ENCODE data around the gene LCN2. TPM values are rescaled to one million over a fixed set of nuclear protein-coding genes. Genes with fewer than 3 reads are reported as not detected.
A peak's percentile ranks its signal among the peaks of the same experiment; 100 is the strongest.

LCN2 gene
- polyA plus RNA-seq, 1 experiment = not detected

- Histone ChIP-seq H3K36me3 (ENCODE audit: control insufficient read depth, insufficient read depth, low read length) (peaks cover 12% of the 10 kb centered on the region; the same call in 1 of the 2 replicates), H3K27me3 (ENCODE audit: control insufficient read depth, insufficient read depth, low read length) (no peaks in the 10 kb centered on the region), H3K4me3 (ENCODE audit: low read depth, low read length) (no peak overlapping the region)
- POLR2A ChIA-PET = no interaction called here
- TF ChIP-seq CTCF (IDR thresholded peaks at IDR 0.05; ENCODE audit: insufficient read depth, low read depth, low read length) = no peak
- CTCF ChIA-PET = interaction anchor here (1.2 to 3.1 kb wide), 8 partner anchors 9 to 248 kb away, joined by 3 to 20 read pairs (median 4); no protein-coding TSS in a partner anchor
- no peak for DNase-seq (ENCODE audit: low read depth)
Measured at GRCh38 chr9:128190013-128190412, 40.8 kb downstream of the LCN2 start.

- H3K4me3 ChIP-seq (ENCODE audit: low read depth, low read length) = peak overlapping the region; percentile 84
- no peaks in the 10 kb centered on the region for H3K27me3 ChIP-seq (ENCODE audit: control insufficient read depth, insufficient read depth, low read length)
- no peak for DNase-seq (ENCODE audit: low read depth)
- peaks cover 5% of the 10 kb centered on the region; the same call in 1 of the 2 replicates for H3K36me3 ChIP-seq (ENCODE audit: control insufficient read depth, insufficient read depth, low read length)
- CTCF ChIA-PET = interaction anchor here (0.7 to 3.1 kb wide), 11 partner anchors 9 to 248 kb away, joined by 3 to 20 read pairs (median 4); no protein-coding TSS in a partner anchor
- no peak for TF ChIP-seq CTCF (IDR thresholded peaks at IDR 0.05; ENCODE audit: insufficient read depth, low read depth, low read length)
- POLR2A ChIA-PET = interaction anchor here (1.0 kb wide), 1 partner anchor 171 kb away, joined by 4 read pairs; no protein-coding TSS in a partner anchor
Measured at GRCh38 chr9:128190516-128191405, 41.5 kb downstream of the LCN2 start.

GRCh38 chr9:128191406-128192046 is 42.3 kb downstream of the LCN2 start, which contains the start of gene CIZ1:
Gene CIZ1 (minus strand): TSS chr9:128191572. CDS start chr9:128190857, 715 bp downstream.
- CTCF ChIA-PET = interaction anchor here (0.7 to 3.1 kb wide), 10 partner anchors 8 to 150 kb away, joined by 3 to 20 read pairs (median 4); no protein-coding TSS in a partner anchor
- Histone ChIP-seq H3K36me3 (ENCODE audit: control insufficient read depth, insufficient read depth, low read length) (peaks cover 2% of the 10 kb centered on the region; the same call in 1 of the 2 replicates), H3K27me3 (ENCODE audit: control insufficient read depth, insufficient read depth, low read length) (no peaks in the 10 kb centered on the region), H3K4me3 (ENCODE audit: low read depth, low read length) (peak within 1 kb of the TSS; percentile 84)
- peak; percentile 33 for TF ChIP-seq CTCF (IDR thresholded peaks at IDR 0.05; ENCODE audit: insufficient read depth, low read depth, low read length)
- POLR2A ChIA-PET = interaction anchor here (1.0 kb wide), 1 partner anchor 170 kb away, joined by 4 read pairs; no protein-coding TSS in a partner anchor
- DNase-seq (ENCODE audit: low read depth) = no peak

GRCh38 chr9:128192601-128193371 is 43.5 kb downstream of the LCN2 start:
- DNase-seq (ENCODE audit: low read depth) = peak; percentile 65
- H3K27me3 ChIP-seq (ENCODE audit: control insufficient read depth, insufficient read depth, low read length) = no peaks in the 10 kb centered on the region
- POLR2A ChIA-PET = no interaction called here
- no peak for TF ChIP-seq CTCF (IDR thresholded peaks at IDR 0.05; ENCODE audit: insufficient read depth, low read depth, low read length)
- no peaks in the 10 kb centered on the region for H3K36me3 ChIP-seq (ENCODE audit: control insufficient read depth, insufficient read depth, low read length)
- CTCF ChIA-PET = interaction anchor here (1.0 to 2.3 kb wide), 5 partner anchors 9 to 149 kb away, joined by 3 to 9 read pairs (median 3); partner anchors contain the start of gene DNM1
- H3K4me3 ChIP-seq (ENCODE audit: low read depth, low read length) = peak overlapping the region; percentile 22

All from BJ (cell line).